B cell (primary cell): ENCODE data around the gene FRMD4B. TPM values are rescaled to one million over a fixed set of nuclear protein-coding genes. Genes with fewer than 3 reads are reported as not detected.

Experiments
- ATAC-seq: fragments of 200-7000 bp; cut with Tn5 transposase; one replicate; pipeline ENCODE4 v1.10.0; 2021; ENCODE audit warnings: low read depth, mild to moderate bottlenecking, moderate number of reproducible peaks, moderate library complexity
- CTCF ChIA-PET: fragments of 350-600 bp; sonication (Branson Sonifier 250); formaldehyde crosslinking; loops from one replicate; lab custom pipeline; 2021; ENCODE audit warnings: antibody characterized with exemption, inconsistent platforms; lab: Charles Lee
- POLR2A ChIA-PET: fragments of 350-600 bp; sonication (Branson Sonifier 250); formaldehyde crosslinking; loops from one replicate; lab custom pipeline; 2021; ENCODE audit warnings: antibody characterized with exemption; lab: Charles Lee
- DNase-seq: peaks from one replicate; pipeline ENCODE4 v3.0.0; 2013
- H2AFZ ChIP-seq: 2 replicates; pipeline ENCODE4 v1.6.1; 2012; ENCODE audit warnings: mild to moderate bottlenecking, low read depth, low read length; ENCODE audit not compliant: insufficient read depth, poor library complexity, severe bottlenecking
- H3K27ac ChIP-seq, 2 donors: 1 replicate in 1 of 2; 2 replicates in 1 of 2; pipeline ENCODE4 v1.5.1; 2012 to 2013; ENCODE audit warnings: low read length in 2 of 2, mild to moderate bottlenecking in 2 of 2, moderate library complexity in 1 of 2
- H3K27me3 ChIP-seq, 4 experiments: fragments of 200-600 bp in 1 of 4; sonication (generic) in 1 of 4; replicated peaks in 1 of 4; 1 replicate in 2 of 4; 2 replicates in 2 of 4; pipeline versions ENCODE4 v1.6.1 to v1.7.0; 2013 to 2016; ENCODE audit warnings: low read length in 3 of 4, mild to moderate bottlenecking in 2 of 4, mixed read lengths in 1 of 4, moderate library complexity in 1 of 4; ENCODE audit not compliant: insufficient read depth in 4 of 4, control insufficient read depth in 3 of 4; ENCODE audit errors: control extremely low read depth in 1 of 4
- H3K36me3 ChIP-seq, 2 experiments: replicated peaks in 1 of 2; 1 replicate in 1 of 2; 2 replicates in 1 of 2; pipeline versions ENCODE4 v1.6.1 to v1.7.1; 2013; ENCODE audit warnings: low read length in 1 of 2; ENCODE audit not compliant: insufficient read depth in 2 of 2, control insufficient read depth in 1 of 2; ENCODE audit errors: control extremely low read depth in 1 of 2, extremely low read depth in 1 of 2
- H3K4me1 ChIP-seq, 2 donors: fragments of 200-600 bp in 1 of 2; sonication (generic) in 1 of 2; 1 replicate in 1 of 2; 2 replicates in 1 of 2; pipeline versions ENCODE4 v1.5.1 to v1.6.1; 2013 to 2017; ENCODE audit warnings: low read length in 2 of 2; ENCODE audit not compliant: control insufficient read depth in 2 of 2, insufficient read depth in 2 of 2
- H3K4me2 ChIP-seq: replicated peaks from 2 replicates; pipeline ENCODE3; 2012; ENCODE audit warnings: mild to moderate bottlenecking, low read depth, low read length; ENCODE audit not compliant: poor library complexity, severe bottlenecking
- H3K4me3 ChIP-seq, 5 experiments: fragments of 200-600 bp in 1 of 5; sonication (generic) in 1 of 5; 1 replicate in 3 of 5; 2 replicates in 2 of 5; pipeline versions ENCODE4 v1.5.1 to v1.7.0; 2011 to 2016; ENCODE audit warnings: low read length in 4 of 5, mild to moderate bottlenecking in 4 of 5, low read depth in 2 of 5, control low read depth in 1 of 5, moderate library complexity in 1 of 5; ENCODE audit not compliant: insufficient read depth in 1 of 5; ENCODE audit errors: control extremely low read depth in 1 of 5, extremely low read depth in 1 of 5
- H3K79me2 ChIP-seq: fragments of 200-600 bp; sonication (generic); one replicate; pipeline ENCODE4 v1.6.0; 2016; ENCODE audit warnings: low read length; ENCODE audit not compliant: control insufficient read depth, insufficient read depth
- H3K9ac ChIP-seq: fragments of 200-600 bp; sonication (generic); 2 replicates; pipeline ENCODE4 v1.6.1; 2017; ENCODE audit warnings: mild to moderate bottlenecking, low read length, moderate library complexity
- H3K9me3 ChIP-seq, 3 donors: one replicate each; pipeline versions ENCODE4 v1.6.1 to v1.7.1; 2013; ENCODE audit warnings: low read length in 2 of 3; ENCODE audit not compliant: control insufficient read depth in 2 of 3, insufficient read depth in 1 of 3; ENCODE audit errors: control extremely low read depth in 1 of 3
- H4K20me1 ChIP-seq: 2 replicates; pipeline ENCODE4 v1.6.0; 2012; ENCODE audit warnings: mild to moderate bottlenecking, low read length; ENCODE audit not compliant: insufficient read depth, control insufficient read depth, poor library complexity, severe bottlenecking
- H3K27ac Mint-ChIP-seq: one replicate; pipeline ENCODE4 v1.8.0; 2021; ENCODE audit warnings: mixed read lengths
- H3K27me3 Mint-ChIP-seq: one replicate; pipeline ENCODE4 v1.8.0; 2021; ENCODE audit warnings: mixed read lengths
- H3K4me1 Mint-ChIP-seq: one replicate; pipeline ENCODE4 v1.8.0; 2021; ENCODE audit warnings: mixed read lengths
- H3K4me3 Mint-ChIP-seq: one replicate; pipeline ENCODE4 v1.8.0; 2021; ENCODE audit warnings: mixed read lengths
- H3K9me3 Mint-ChIP-seq: one replicate; pipeline ENCODE4 v1.8.0; 2022; ENCODE audit warnings: mixed read lengths; ENCODE audit not compliant: insufficient read depth
- EZH2 ChIP-seq: IDR thresholded peaks from 2 replicates; pipeline ENCODE4 v1.6.1; 2012; ENCODE audit warnings: borderline replicate concordance, low read depth, mild to moderate bottlenecking, moderate library complexity, low read length; ENCODE audit not compliant: insufficient read depth, poor library complexity, severe bottlenecking
- WGBS: methylation state at CpG from one replicate; pipeline ENCODE4 v1.1.5; 2013; ENCODE audit warnings: missing lambda C conversion rate; ENCODE audit not compliant: insufficient coverage; 5-methylcytosine and 5-hydroxymethylcytosine counted together
- intact Hi-C: fragments of 100-400 bp; cut with micrococcal nuclease; formaldehyde crosslinking; loops from one replicate; pipeline ENCODE4 v1.10.0; 2022
- polyA plus RNA-seq: library from polyadenylated mRNA; depleted of rRNA; stranded (reverse); fragments of >200 nt; gene quantifications from 2 replicates; pipeline ENCODE4 v1.2.3, GENCODE V29; 2012
- total RNA-seq, 2 donors: library from RNA; stranded (reverse); fragments of 120-200 nt in 1 of 2; gene quantifications; 1 replicate in 1 of 2; 2 replicates in 1 of 2; pipeline versions ENCODE4 v1.2.3 to v1.2.4, GENCODE V29; 2013 to 2022
- TF ChIP-seq, protein P1 (sequence below): fragments of 200-600 bp; IDR thresholded peaks from one replicate; pipeline ENCODE4 v1.8.0; 2022; ENCODE audit warnings: antibody characterized with exemption, mild to moderate bottlenecking

The FRMD4B gene
- total and polyA plus RNA-seq, 2 donors (not counting 1 experiment from before 2014, with no cell fraction given) = 0.06 to 0.20 TPM

DNA sequence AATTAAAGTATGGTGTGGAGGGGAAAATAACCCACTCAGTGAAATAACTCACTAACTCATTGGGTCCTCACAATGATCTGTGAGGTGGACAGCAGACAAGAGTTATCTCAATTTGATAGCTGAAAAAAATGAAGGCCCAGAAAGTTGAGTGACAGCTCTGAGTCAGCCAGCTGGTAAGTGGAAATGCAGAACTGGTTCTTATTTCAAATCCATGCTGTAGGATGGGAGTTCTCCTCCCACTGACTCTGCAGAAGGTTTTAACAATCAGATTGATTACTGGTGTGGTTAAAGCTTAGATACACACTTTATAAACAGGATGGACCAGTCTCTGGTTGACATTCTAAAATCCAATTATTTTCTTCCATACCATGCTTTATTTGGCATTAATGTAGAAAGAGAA, 176.5 kb downstream of the FRMD4B start:
- Mint-ChIP-seq H3K4me3 (no peak overlapping the region), H3K9me3 (no peaks in the 10 kb centered on the region), H3K27me3 (no peaks in the 10 kb centered on the region), H3K27ac (no peak overlapping the region), H3K4me1 (no peaks in the 10 kb centered on the region)
- H3K9me3 ChIP-seq = no peaks in the 10 kb centered on the region
- ChIA-PET POLR2A (no interaction called here), CTCF (no interaction called here)
- TF ChIP-seq, protein P1, sequence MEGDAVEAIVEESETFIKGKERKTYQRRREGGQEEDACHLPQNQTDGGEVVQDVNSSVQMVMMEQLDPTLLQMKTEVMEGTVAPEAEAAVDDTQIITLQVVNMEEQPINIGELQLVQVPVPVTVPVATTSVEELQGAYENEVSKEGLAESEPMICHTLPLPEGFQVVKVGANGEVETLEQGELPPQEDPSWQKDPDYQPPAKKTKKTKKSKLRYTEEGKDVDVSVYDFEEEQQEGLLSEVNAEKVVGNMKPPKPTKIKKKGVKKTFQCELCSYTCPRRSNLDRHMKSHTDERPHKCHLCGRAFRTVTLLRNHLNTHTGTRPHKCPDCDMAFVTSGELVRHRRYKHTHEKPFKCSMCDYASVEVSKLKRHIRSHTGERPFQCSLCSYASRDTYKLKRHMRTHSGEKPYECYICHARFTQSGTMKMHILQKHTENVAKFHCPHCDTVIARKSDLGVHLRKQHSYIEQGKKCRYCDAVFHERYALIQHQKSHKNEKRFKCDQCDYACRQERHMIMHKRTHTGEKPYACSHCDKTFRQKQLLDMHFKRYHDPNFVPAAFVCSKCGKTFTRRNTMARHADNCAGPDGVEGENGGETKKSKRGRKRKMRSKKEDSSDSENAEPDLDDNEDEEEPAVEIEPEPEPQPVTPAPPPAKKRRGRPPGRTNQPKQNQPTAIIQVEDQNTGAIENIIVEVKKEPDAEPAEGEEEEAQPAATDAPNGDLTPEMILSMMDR = no peak
- no peak for TF ChIP-seq EZH2
- H3K79me2 ChIP-seq = no peaks in the 10 kb centered on the region
- no peaks in the 10 kb centered on the region for H3K36me3 ChIP-seq
- H3K4me3 ChIP-seq = no peak overlapping the region
- H3K27ac ChIP-seq = no peak overlapping the region
- intact Hi-C loops = no loop called here
- H3K27me3 ChIP-seq = no peaks in the 10 kb centered on the region
- no peaks in the 10 kb centered on the region for H4K20me1 ChIP-seq
- no peak overlapping the region for H3K4me2 ChIP-seq
- H3K4me1 ChIP-seq = no peaks in the 10 kb centered on the region
- H2AFZ ChIP-seq = no peak overlapping the region
- DNase-seq (no peak), ATAC-seq (no peak)
- H3K9ac ChIP-seq = no peak overlapping the region

DNA sequence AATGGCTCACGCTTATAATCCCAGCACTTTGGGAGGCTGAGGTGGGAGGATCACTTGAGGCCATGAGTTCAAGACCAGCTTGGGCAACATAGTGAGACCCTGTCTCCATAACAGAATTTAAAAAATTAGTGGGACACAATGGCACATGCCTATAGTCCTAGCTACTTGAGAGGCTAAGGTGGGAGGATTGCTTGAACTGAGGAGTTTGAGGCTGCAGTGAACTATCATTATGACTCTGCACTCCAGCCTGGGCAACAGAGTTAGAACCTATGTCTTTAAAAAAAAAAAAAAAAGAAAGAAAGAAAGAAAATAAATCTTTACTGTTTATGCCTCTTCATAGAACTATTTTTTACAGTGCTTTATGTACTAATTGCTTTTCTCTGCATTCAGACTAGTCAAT, 178.9 kb downstream of the FRMD4B start:
- intact Hi-C loops = no loop called here
- H3K9me3 Mint-ChIP-seq = no peaks in the 10 kb centered on the region
- Histone ChIP-seq H3K36me3 (no peaks in the 10 kb centered on the region), H3K4me1 (no peaks in the 10 kb centered on the region), H3K79me2 (no peaks in the 10 kb centered on the region), H3K4me2 (no peak overlapping the region), H3K4me3 (no peak overlapping the region), H3K27me3 (no peaks in the 10 kb centered on the region), H2AFZ (no peak overlapping the region), H3K27ac (no peak overlapping the region), H3K9ac (no peak overlapping the region), H3K9me3 (no peaks in the 10 kb centered on the region), H4K20me1 (no peaks in the 10 kb centered on the region)
- no peak overlapping the region for H3K4me3 Mint-ChIP-seq
- ChIA-PET POLR2A (no interaction called here), CTCF (interaction anchor here (0.7 to 1.3 kb wide), 3 partner anchors 45 to 187 kb away, joined by 3 to 4 read pairs (median 4); no protein-coding TSS in a partner anchor)
- ATAC-seq = no peak
- no peak for DNase-seq
- no peak for TF ChIP-seq EZH2
- TF ChIP-seq, protein P1 = no peak
- no CpG with 5 or more reads among the region's 1 CpG for WGBS
- H3K4me1 Mint-ChIP-seq = no peaks in the 10 kb centered on the region
- peaks cover 10% of the 10 kb centered on the region for H3K27me3 Mint-ChIP-seq
- no peak overlapping the region for H3K27ac Mint-ChIP-seq
